ENCODE measurements around the gene MBD2.

MBD2 gene

DNA sequence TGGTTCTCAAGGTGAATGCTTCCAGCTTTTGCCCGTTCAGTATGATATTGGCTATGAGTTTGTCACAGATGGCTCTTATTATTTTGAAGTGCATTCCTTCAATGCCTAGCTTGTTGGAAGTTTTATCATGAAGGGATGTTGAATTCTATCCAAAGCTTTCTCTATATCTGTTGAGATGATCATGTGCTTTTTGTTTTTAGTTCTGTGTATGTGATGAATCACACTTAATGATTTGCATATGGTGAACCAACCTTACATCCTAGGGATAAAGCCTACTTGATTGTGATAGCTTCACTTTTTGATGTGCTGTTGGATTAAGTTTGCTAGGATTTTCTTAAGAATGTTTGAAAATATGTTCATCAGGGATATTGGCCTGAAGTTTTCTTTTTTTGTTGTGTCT is 112.1 kb downstream of the MBD2 start:
- DNase-seq (ENCODE audit: low read depth in 2 of 3, low spot score in 1 of 3): no peak

- no peak for DNase-seq (ENCODE audit: low read depth in 2 of 3, low spot score in 1 of 3)
Measured at GRCh38 chr18:54109131-54109683, 115.3 kb downstream of the MBD2 start.

GRCh38 chr18:54102123-54102522 is 122.3 kb downstream of the MBD2 start:
- no peak for DNase-seq (ENCODE audit: low read depth in 2 of 3, low spot score in 1 of 3)

All from stimulated activated CD4-positive, alpha-beta T cell treated with anti-CD3 and anti-CD28 coated beads, Interleukin-12 subunit alpha, Interleukin-12 subunit beta, amount 100 ng/mL, for 48 hours (primary cell).